GM11168 (cell line): ENCODE results near the gene CALML5.
"Not testable (repeated sequence)": the region's sequence is repeated elsewhere in the genome, so short reads cannot be mapped to it uniquely, and the experiment has no call there.

Source experiments
- in situ Hi-C: fragments of 300-500 bp; cut with MboI; formaldehyde crosslinking; loops from one replicate; pipeline ENCODE4 v1.12.0; 2022; ENCODE audit warnings: low sequenced_read_pairs; ENCODE audit not compliant: unreplicated experiment

Gene CALML5

DNA sequence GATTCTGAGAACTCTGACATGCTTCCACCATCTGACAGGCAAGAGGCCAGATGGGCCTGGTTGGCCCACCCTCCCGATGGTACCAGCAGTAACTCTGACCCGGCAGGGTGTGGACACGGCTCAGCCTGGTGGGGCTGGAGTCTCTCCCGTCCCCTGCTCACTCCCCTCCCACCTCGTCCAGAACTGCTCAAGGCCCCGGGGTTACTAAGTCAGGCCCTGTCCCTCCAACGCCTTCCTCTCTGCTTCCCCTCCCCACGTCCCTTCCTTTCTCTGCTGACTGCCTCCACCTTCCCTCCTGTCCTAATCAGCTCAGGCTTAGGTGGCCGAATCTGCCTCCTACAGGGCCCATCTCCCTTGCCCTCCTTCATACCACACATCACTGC lies 12.5 kb downstream of the CALML5 start:
- in situ Hi-C loops = no loop called here

DNA sequence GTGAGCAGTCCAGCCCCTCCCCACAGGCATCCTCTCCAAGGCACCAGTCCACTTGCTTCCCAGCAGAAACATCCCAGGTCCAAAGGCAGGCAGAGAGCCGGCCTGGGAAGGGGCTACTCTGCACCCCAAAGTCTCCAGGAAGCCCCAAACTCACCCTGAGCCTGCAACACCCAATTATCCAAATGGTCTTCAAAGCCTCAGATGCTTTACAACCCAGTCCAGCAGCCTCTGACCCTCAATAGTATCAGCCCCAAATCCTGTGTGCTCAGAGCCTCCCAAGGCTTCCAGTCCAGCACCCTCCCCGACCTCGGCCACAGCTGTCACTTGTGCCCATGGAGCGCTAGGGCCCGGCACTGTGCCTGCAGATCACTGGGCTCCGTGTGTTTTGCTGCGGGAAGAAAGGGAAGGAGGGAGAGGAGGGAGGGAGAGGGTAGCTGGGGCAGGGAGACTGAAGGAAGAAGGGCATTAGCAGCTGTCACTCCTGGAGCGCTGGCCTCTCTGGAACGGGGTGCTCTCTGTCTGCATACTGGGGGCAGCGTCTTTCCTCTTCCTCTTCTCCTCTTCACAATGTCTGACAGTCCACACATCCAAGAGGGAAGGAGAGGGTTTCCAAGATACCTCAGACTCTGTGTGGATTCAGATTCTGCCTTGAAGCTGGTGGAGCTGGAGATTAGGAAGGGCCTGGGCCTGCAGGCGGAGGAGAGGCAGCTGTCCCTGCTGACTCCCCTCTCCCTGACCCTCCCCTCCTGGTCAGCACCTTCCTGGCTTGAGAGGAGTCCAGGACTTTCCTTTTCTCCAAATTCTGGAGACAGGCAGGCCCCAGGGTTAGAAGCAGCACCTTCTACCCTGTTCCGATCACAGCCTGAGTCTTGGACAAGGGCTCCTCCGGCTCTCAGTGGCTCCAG lies 13.2 kb downstream of the CALML5 start:
- in situ Hi-C loops = no loop called here

DNA sequence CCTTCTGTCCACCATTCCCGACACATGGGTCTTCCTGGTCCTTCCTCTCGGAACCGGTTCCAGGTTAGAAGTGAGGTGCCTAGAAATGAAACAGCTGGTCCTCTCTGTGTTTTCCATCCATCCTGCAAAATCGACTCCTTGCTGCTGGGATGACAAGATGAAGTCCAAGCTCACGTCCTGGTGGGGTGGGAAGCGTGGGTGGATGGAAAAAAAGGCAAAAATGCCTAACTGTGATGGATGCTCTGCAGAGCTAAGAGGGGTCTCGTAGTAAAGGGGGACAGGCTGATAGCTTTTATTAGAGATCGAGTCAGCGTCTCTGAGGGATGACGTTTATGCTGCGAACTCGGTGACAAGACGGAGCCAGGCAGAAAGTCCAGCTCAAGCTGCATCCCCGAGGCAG lies 14.1 kb downstream of the CALML5 start:
- in situ Hi-C loops = no loop called here

DNA sequence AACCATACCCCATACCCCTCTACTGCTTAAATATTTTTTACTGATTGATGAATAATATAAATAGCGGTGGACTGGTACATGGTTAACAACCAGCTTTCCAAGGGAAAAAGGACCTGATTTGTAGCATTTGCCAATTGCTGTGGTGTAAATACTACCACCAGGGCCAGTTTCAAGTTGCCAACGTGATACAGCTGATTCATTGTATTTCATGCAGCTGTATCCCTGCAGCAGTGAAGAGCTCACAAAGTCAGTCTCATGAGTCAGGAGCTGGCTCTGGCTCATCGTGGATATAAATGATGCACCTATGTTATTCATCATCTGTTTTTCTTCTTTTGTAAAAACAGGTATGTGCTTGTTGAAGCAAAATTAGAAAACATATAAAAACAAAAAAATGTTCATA lies 15.2 kb downstream of the CALML5 start:
- in situ Hi-C loops = no loop called here

DNA sequence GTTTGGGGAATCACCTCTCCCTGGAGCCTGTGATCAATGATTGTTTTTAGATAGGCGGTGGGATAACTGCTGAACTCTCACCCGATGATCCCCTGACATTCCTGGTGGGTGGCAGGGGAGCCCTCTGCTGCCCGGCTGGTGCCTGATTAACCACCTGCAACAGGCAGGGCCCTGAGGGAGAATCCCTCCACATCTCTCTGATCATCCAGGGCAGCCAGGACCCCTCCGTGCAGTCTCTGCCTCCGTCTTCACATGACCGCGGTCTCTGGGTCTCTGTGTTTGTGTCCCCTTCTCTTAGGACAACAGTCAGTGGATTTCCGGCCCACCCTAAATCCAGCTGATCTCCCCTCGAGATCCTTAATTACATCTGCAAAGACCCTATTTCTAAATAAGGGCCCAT lies 17.4 kb downstream of the CALML5 start:
- in situ Hi-C loops = no loop called here

DNA sequence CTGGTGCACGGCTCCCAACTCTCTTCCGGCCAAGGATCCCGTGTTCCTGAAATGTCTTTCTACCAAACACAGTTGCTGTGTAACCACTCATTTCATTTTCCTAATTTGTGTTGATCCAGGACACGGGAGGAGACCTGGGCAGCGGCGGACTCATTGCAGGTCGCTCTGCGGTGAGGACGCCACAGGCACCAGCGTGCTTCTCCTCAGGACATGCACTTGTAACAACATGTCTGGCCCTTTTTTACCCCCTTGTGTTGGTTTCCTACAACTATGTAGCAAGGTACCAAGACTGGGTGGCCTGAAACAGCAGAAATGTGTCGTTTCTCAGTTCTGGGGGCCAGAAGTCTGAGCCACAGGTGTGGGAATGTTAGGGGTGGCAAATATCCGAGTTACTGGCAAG lies 18.2 kb downstream of the CALML5 start:
- in situ Hi-C loops = no loop called here

DNA sequence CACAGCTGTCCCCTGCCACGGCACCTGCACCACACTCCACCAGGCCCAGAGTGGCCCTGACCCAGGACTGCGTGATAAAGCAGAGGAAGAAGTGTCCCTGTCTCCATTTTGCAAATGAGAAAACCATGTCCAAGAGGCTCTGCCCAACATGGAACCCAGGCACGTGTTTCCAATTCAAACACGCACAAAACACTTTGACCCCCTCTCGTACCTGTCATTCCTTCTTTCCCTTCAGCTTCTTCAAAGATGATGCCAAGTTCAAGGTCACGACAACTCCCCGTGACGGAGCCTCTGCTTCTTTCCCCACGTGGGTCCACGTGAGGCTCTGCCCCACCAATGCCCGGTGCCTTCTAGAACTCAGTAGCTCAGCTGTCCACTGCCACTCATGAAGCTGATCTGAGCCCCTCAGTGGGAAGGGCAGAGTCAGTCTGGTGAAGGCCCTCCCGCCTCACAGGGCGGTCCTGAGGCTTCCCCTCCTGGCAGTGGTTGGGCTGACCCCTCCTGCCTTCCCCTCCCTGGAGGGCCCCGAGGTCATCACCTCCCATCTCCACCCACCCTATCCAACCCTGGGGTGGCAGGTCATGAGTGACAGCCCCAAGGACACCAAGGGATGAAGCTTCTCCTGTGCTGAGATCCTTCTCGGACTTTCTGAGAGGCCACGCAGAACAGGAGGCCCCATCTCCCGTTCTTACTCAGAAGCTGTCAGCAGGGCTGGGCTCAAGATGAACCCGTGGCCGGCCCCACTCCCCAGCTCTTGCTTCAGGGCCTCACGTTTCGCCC lies 19.0 kb downstream of the CALML5 start:
- in situ Hi-C loops = no loop called here

DNA sequence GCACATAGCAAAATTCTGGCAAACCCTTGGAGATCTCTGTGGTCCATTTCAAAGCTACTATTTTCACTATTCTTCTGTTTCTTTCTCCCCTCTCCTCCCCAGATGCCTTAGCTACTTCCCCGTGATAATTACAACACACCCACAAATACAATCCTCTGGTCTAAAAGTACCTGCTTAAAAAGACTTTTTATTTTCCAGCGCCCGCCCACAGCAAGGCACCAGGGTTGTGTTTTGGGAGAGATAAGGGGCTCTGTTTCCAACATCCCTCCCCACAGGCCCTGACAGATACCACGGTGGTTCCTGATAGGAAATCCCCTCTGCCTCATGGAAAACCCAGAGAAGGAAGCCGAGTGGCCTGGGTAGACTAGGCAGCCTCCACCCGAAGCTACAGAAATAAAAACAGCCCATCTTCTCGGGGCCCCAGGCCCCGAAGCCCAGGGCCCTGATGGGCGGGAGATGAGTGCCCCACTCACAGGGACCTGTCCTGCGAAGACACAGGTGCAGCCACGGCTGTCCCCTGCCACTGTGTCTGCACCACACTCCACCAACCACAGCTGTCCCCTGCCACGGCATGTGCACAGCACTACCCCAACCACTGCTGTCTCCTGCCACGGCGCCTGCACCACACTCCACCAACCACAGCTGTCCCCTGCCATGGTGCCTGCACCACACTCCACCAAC lies 19.7 kb downstream of the CALML5 start:
- in situ Hi-C loops = no loop called here

DNA sequence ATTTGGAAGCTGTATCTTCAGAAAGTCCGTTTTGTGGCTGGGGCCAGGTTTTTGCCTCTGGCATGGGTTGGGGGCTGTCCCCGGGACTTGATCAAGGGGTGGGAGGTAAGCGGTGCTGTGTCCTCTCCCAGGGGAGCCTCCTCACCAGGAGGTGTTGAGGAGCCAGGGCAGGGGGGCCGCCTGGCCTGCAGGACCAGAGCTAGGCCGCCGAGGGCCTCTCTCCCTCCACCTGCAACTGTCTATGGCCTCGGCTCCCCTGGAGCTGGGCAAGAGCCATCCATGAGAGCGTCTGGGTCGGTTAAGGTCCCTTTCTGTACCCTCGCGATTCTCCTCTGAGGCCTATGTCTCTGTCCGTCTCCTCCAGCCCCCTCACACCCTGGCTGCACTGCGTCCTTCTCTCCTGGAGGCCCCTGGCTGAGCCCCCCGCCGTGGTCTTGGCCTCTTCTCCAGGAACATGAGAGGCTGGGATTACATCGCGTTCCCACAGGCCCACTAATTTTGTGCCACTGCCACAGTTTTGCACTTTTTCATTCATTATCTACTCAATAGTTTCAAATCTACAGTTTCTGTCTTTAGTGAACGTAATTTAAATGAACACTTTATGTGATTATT lies 20.6 kb downstream of the CALML5 start:
- in situ Hi-C loops = no loop called here

DNA sequence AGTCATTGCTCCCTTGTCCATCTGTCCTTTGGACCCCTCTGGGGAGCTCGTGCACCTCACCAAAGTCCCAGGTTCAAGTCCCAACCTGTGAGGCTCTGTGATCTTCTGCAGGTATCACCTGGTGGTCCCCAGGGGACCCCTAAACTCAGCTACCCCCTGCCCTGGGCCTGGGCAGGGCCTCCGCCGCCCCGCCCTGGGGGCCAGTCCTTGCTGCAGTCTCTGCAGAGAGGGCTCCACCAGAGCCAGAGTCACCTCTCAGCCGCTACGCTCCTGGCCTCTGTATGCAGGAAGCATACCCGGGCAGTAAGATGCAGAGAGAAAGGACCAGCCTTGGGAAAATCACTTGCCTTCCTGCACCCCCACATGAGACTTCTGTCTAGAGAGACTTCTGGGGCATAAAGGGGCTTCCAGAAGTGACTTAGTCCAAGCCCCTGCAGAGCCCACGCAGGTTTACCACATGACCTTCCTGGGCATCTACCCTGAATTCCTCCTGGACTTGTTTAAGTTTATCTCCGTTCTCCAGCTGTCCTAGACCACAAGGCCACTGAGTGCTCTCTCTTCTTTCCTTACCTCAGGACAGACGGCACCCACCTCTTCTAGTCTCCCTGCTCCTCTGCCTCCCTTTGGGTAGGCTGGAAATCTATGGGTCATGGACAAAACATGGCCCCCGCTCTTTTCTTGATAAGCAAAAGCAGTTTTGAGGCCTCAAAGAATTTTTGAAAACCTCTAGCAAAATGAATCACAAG lies 21.2 kb downstream of the CALML5 start:
- in situ Hi-C loops = no loop called here

DNA sequence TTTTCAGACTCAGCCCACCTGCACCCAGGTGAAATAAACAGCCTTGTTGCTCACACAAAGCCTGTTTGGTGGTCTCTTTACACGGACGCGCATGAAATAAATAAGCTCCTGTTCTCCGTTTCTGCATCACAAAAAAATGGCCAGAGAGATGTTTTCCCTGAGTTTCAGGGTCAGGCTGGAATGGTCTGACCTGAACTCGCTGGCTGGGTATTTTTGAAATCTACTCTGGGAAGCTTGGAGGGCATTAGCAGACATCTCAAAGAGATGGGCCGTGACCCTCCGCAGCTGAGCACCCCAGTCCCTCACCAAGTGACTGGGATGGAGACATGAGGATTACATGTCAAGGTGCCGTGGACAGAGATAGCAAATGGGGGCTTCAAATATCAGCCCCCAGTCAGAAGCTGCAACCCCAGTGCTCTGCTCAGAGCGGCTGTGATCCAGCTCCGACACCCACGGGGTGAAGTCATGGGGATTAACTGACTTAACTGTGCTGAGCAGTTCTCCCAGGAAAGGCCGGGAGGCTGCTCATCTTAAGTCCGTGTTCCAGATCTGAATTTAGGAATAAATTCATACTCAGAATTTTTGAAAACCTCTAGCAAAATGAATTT lies 22.3 kb downstream of the CALML5 start:
- in situ Hi-C loops = no loop called here

DNA sequence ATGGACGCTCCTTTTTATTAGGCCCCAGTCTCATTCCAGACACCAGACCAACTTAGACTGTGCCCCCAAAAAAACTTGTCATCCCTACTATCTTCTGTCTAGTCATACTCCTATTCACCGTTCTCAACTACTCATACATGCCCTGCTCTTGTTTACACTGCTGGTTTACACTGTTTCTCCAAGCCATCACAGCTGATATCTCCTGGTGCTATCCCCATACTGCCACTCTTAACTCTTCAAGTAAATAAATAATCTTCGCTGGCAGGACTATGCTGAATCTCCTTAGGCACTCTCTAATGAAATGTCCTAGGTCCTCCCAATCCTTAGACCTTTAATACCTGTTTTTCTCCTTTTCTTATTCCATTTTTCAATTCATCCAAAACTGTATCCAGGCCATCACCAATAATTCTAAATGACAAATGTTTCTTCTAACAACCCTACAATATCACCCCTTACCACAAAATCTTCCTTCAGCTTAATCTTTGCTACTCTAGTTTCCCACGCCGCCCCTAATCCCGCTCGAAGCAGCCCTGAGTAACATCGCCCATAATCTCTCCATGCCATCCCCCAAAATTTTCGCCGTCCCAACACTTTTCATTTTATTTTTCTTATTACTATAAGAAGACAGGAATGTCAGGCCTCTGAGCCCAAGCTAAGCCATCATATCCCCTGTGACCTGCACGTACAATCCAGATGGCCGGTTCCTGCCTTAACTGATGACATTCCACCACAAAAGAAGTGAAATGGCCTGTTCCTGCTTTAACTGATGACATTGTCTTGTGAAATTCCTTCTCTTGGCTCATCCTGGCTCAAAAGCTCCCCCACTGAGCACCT lies 23.2 kb downstream of the CALML5 start:
- in situ Hi-C loops = not testable (repeated sequence)

DNA sequence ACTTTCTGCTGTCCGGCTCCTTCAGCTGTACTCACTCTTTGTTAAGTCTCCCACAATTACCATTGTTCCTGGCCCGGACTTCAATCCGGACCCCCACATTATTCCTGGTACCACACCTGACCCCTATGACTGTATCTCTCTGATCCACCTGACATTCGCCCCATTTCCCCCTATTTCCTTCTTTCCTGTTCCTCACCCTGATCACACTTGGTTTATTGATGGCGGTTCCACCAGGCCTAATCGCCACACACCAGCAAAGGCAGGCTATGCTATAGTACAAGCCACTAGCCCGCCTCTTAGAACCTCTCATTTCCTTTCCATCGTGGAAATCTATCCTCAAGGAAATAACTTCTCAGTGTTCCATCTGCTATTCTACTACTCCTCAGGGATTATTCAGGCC lies 24.3 kb downstream of the CALML5 start:
- in situ Hi-C loops = not testable (repeated sequence)

DNA sequence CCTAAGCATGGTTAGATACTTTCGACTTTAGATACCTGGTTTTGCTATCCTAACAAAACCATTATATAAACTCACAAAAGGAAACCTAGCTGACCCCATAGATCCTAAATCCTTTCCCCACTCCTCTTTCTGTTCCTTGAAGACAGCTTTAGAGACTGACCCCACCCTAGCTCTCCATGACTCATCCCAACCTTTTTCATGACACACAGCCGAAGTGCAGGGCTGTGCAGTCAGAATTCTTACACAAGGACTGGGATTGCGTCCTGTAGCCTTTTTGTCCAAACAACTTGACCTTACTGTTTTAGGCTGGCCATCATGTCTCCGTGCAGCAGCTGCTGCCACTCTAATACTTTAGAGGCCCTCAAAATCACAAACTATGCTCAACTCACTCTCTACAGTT lies 24.7 kb downstream of the CALML5 start:
- in situ Hi-C loops = not testable (repeated sequence)

DNA sequence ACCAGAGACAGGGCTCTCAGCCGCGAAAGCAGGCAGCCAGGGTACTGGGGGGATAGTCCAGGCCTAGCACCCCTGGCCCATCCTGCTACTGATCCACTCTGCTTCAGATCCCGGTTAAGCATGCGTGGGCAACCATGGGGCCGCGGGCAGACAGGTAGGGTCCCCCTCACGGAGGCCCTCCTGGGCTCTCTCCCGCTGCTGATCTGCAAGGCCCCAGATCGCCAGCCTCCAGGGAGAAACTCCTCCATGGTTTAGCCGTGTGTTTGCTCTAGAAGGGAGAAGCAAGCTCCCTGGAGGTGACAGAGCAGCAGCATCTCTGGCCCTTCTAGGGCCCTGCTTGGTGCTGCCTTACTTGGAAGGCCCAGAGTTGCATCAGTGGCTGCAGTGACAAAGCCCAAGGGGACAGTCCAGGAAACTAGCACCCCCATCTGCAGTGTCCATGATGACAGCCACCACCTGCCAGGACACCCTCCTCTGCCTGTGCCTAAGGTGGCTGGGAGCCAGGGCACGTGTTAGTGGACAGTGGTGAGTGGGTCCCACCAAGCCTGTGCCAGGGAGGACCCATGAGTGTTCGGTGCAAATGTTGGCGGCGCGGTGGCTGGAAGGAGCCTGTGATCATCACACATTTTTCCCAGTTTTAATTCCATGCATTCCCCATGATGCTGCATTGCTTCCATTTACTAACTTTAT lies 29.2 kb downstream of the CALML5 start:
- in situ Hi-C loops = no loop called here

DNA sequence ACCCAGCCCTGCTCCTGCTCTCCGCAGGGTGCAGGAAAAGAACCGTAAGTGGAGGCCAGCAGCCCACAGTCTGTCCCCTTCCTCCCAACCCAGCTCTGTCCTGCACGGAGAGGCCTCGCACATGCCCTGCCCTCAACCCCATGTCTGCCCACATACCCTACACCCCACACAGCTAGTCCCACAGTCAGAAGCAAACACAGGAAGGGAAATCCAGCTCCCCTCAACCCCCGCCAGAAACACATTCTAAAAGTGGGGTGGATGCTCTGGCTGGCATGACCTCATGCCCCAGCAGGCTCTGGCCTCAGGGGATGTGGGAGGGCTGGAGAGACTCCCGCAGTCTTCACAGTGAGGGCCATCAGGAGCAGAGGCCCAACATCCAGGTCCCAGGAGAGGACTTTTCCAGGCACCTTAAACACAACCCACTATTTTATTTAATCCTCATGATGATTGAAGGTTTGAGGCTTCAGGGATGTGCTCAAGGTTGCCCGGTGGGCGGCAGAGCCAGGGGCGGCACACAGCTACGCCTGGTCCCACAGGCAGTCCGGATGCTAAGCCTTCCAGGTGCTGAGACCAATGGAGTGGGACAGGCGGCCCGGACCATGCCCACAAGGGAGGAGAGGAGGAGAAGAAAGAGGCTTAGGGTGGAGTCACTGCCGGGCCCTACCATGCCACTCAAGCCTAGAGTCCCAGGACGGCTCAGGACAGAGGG lies 29.9 kb downstream of the CALML5 start:
- in situ Hi-C loops = no loop called here

DNA sequence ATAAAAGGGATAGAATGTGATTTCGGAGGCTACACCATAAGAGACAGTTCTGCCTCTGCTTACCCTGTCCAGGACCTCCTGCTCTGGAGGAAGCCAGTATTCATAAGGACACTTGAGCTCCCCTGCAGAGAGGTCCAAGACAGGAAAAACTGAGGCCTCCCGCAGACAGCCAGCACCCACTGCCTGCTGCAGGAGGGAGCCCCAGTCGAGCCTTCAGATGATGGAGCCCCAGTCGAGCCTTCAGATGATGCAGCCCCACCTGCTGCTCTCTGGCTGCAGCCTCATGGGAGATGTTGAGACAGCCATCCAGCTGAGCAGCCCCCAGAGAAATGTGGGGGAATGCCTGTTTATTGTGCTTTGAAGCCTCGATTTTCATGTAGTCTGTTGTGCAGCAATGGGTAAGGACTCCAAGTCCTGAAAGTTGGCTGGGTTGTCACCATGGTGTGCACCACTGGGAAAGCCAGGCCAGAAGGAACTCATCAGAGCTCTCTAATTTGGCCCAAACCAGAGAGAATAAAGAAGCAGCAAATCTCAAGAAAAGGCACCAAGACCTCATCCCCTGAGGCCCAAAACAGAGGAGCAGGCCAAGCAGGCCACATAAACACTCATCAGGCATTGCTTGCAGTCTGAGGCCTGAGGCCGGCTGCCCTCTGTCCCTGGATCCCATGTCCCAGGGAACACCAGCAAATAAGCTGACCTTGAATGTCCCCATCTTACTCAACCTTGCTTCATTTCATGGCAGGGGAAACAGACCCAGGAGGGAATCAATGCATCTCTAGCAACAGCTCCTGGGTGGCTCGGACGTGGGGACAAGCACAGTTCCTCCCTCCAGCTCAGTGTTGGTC lies 30.9 kb downstream of the CALML5 start:
- in situ Hi-C loops = no loop called here
